Colonic mucosa (tissue), 4 donors: ENCODE data around the gene MSH3. TPM values are rescaled to one million over a fixed set of nuclear protein-coding genes. Genes with fewer than 3 reads are reported as not detected.

Experiments
- DNase-seq: peaks from one replicate; pipeline ENCODE4 v3.0.0-alpha.2; 2020
- H3K27ac ChIP-seq: fragments of 200-600 bp; one replicate; pipeline ENCODE4 v1.8.0; 2021
- H3K27me3 ChIP-seq: fragments of 200-600 bp; one replicate; pipeline ENCODE4 v1.8.0; 2021
- H3K36me3 ChIP-seq: fragments of 200-600 bp; one replicate; pipeline ENCODE4 v1.8.0; 2021
- H3K4me1 ChIP-seq: fragments of 200-600 bp; one replicate; pipeline ENCODE4 v1.8.0; 2021; ENCODE audit warnings: mild to moderate bottlenecking
- H3K4me3 ChIP-seq: fragments of 200-600 bp; one replicate; pipeline ENCODE4 v1.8.0; 2021
- H3K9ac ChIP-seq, 2 donors: one replicate each; pipeline ENCODE4 v1.7.0; 2013; ENCODE audit warnings: control low read depth in 2 of 2, low read depth in 2 of 2, low read length in 2 of 2
- H3K9me3 ChIP-seq: fragments of 200-600 bp; one replicate; pipeline ENCODE4 v1.8.0; 2021
- intact Hi-C: fragments of 100-400 bp; cut with DNase I; formaldehyde crosslinking; loops from one replicate; pipeline ENCODE4 v1.14.1; 2022
- total RNA-seq, 2 donors: library from RNA; stranded (reverse); fragmentation: NEBNext Ultra II Directional in 1 of 2; extraction: Animal tissue kit (Norgen Biotek cat#: 25700) in 1 of 2; gene quantifications; one replicate each; pipeline ENCODE4 v1.2.1, GENCODE V29; 2021
- TF ChIP-seq, protein P1 (sequence below): fragments of 200-600 bp; IDR thresholded peaks from one replicate; pipeline ENCODE4 v1.8.0; 2022; ENCODE audit warnings: antibody characterized with exemption, mild to moderate bottlenecking
- donor health status: healthy.
- donor health status: DM: no; HTN: no; CAD: no.
- donor health status: DM: no; HTN: no; CAD: no.

MSH3 gene
- total RNA-seq, 2 donors from 2014 or later = 15.1 to 16.3 TPM

DNA sequence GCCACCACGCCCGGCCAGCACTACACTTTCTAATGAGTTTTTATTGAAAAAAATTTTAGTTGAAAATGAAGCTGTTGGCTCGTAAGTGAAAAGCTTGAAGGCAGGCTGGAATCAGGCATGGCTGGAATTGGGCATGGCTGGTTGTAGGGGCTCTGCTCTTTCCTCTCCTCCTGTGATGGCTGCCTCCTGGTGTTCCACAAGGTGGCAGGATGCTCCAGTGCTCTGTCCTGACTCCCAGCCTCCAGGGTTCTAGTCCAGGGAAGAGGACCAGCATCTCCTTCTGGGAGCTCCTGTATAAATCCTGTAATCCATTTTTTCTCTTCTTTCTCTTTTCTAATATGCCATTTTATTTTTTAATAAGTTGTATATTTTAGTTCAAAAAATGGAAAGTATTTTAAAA lies 57.5 kb downstream of the MSH3 start:
- no peaks in the 10 kb centered on the region for H3K27me3 ChIP-seq
- no peak for DNase-seq
- no peak overlapping the region for H3K9ac ChIP-seq
- no peaks in the 10 kb centered on the region for H3K36me3 ChIP-seq
- TF ChIP-seq, protein P1, sequence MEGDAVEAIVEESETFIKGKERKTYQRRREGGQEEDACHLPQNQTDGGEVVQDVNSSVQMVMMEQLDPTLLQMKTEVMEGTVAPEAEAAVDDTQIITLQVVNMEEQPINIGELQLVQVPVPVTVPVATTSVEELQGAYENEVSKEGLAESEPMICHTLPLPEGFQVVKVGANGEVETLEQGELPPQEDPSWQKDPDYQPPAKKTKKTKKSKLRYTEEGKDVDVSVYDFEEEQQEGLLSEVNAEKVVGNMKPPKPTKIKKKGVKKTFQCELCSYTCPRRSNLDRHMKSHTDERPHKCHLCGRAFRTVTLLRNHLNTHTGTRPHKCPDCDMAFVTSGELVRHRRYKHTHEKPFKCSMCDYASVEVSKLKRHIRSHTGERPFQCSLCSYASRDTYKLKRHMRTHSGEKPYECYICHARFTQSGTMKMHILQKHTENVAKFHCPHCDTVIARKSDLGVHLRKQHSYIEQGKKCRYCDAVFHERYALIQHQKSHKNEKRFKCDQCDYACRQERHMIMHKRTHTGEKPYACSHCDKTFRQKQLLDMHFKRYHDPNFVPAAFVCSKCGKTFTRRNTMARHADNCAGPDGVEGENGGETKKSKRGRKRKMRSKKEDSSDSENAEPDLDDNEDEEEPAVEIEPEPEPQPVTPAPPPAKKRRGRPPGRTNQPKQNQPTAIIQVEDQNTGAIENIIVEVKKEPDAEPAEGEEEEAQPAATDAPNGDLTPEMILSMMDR = no peak
- intact Hi-C loops = loop anchor here (10.0 kb wide), 1 partner anchor 483 kb away; no protein-coding TSS in a partner anchor
- H3K9me3 ChIP-seq = no peaks in the 10 kb centered on the region
- no peaks in the 10 kb centered on the region for H3K4me1 ChIP-seq
- H3K27ac ChIP-seq = no peak overlapping the region
- no peak overlapping the region for H3K4me3 ChIP-seq

DNA sequence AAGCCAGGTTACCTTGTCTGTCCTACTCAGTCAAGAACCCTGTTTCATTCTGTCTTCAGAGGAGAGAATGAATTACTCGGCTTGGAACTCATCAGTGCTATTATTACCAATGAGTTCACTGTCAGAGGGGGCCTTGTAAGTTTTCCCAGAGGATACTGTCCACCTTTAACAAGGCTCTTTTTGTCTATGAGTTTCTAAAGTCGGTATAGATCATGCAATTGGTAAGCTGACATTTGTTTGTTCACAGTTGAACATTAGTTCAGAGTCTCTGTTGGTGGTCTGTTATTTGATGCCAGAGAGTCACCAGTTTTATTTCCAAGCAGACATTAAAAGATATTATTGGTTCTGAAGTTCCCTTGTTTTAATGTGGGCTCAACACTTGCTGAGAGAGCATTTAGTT lies 58.5 kb downstream of the MSH3 start:
- H3K27me3 ChIP-seq = no peaks in the 10 kb centered on the region
- TF ChIP-seq, protein P1 = no peak
- intact Hi-C loops = loop anchor here (10.0 kb wide), 1 partner anchor 482 kb away; no protein-coding TSS in a partner anchor

DNA sequence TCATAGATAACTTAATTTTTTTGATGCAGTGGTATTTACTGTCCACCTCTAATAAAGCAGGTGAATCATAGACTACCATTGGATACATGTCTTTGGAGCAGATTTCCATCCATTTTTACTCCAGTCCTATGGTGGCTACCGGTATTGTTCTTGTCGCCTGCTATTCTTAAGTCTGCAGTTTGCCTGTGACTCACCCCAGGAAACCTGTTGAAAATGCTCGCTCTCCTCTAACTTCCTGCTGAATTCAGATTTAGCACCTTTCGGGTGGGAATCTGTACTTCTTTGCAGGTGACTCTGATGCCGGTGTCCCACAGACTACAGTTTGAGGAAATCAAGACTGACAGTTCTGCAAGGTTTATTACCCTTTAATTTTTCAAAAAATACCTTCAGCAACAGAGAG lies 59.2 kb downstream of the MSH3 start:
- intact Hi-C loops = loop anchor here (10.0 kb wide), 1 partner anchor 481 kb away; no protein-coding TSS in a partner anchor
- no peak overlapping the region for H3K4me3 ChIP-seq
- no peaks in the 10 kb centered on the region for H3K36me3 ChIP-seq
- H3K9ac ChIP-seq = no peak overlapping the region
- no peak overlapping the region for H3K27ac ChIP-seq
- no peaks in the 10 kb centered on the region for H3K4me1 ChIP-seq
- H3K9me3 ChIP-seq = no peaks in the 10 kb centered on the region
- no peak for DNase-seq
- H3K27me3 ChIP-seq = no peaks in the 10 kb centered on the region
- TF ChIP-seq, protein P1 = no peak

More for the DNA sequence above, 58.5 kb downstream of the MSH3 start:
- DNase-seq = no peak
- Histone ChIP-seq H3K4me3 (no peak overlapping the region), H3K27ac (no peak overlapping the region), H3K9ac (no peak overlapping the region), H3K36me3 (no peaks in the 10 kb centered on the region), H3K4me1 (no peaks in the 10 kb centered on the region), H3K9me3 (no peaks in the 10 kb centered on the region)

DNA sequence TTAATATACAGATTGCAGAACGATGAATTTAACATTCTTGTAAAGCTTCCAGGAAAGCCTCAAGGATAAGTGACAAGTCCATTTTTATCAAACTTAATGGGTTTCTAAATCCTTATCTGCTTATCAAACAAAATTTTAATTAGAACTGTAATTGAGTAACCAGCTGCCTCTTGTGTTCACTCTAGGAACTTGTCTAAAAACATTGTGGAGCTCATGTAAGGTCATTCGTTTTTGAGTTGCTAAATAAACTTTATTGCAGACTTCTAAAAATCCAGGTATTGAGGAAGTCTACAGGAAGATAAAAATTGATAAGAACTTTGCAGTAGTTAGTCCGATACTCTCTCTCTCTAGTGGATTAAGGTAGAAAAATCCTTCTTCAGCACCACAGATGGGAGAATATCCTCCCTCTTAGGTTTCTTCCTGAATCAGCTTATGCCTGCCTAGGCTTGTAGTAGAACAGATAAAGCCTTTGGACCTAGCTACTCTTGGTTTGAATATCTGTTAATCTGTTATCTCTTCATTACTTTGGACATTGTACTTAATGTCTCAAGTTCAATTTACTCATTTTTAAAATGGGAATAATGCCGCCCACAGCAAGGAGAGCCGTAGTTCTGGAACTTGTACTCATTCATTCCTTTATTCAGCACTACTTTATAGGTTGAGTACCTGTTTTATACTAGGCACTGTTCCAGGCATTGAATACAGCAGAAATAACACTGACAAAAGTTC lies 60.3 kb downstream of the MSH3 start:
- intact Hi-C loops = loop anchor here (10.0 kb wide), 1 partner anchor 480 kb away; no protein-coding TSS in a partner anchor
- TF ChIP-seq, protein P1 = no peak
- no peaks in the 10 kb centered on the region for H3K36me3 ChIP-seq
- H3K4me3 ChIP-seq = no peak overlapping the region
- no peak overlapping the region for H3K27ac ChIP-seq
- H3K9me3 ChIP-seq = no peaks in the 10 kb centered on the region
- no peaks in the 10 kb centered on the region for H3K4me1 ChIP-seq
- no peak for DNase-seq
- no peak overlapping the region for H3K9ac ChIP-seq
- H3K27me3 ChIP-seq = no peaks in the 10 kb centered on the region

DNA sequence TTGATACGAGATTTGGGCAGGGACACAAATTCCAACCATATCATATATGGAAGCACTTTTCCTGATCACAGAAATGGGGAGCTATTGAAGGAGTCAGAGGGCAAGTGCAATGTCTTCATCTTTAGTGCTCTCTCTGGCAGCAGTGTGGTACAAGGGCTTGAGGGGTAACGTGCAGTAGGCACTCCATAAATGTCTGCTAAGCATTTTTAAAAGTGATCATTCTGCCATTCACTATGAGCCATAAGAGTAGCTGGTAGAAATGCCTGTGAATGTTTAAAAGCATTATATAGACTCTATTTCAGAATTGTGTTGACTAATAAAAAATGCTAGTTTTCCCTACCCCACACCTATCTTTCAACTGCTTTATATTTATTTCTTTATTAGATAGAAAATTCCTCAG lies 61.4 kb downstream of the MSH3 start:
- TF ChIP-seq, protein P1 = no peak
- H3K9me3 ChIP-seq = no peaks in the 10 kb centered on the region
- no peak overlapping the region for H3K27ac ChIP-seq
- H3K4me1 ChIP-seq = no peaks in the 10 kb centered on the region
- H3K4me3 ChIP-seq = no peak overlapping the region
- no peak overlapping the region for H3K9ac ChIP-seq
- no peak for DNase-seq
- H3K36me3 ChIP-seq = no peaks in the 10 kb centered on the region
- intact Hi-C loops = loop anchor here (10.0 kb wide), 1 partner anchor 479 kb away; no protein-coding TSS in a partner anchor
- H3K27me3 ChIP-seq = no peaks in the 10 kb centered on the region
